DOHH2 (cell line): ENCODE results near the gene OCA2.

Experiments
- CTCF ChIP-seq: fragments of 200-600 bp; sonication (generic); IDR thresholded peaks from one replicate; pipeline ENCODE4 v1.5.1; 2014; ENCODE audit warnings: antibody characterized with exemption, mild to moderate bottlenecking, low read depth, low read length; ENCODE audit not compliant: poor library complexity, severe bottlenecking
- EZH2phosphoT487 ChIP-seq: fragments of 200-600 bp; sonication (generic); IDR thresholded peaks from 2 replicates; pipeline ENCODE4 v1.6.1; 2017; ENCODE audit warnings: borderline replicate concordance, mild to moderate bottlenecking, antibody characterized with exemption, low read length, moderate library complexity, mixed read lengths

- TF ChIP-seq EZH2phosphoT487 = no peak
- no peak for TF ChIP-seq CTCF
These were observed 81.6 kb downstream of the OCA2 start for GRCh38 chr15:28017423-28017924.
